Spleen (tissue), 11 donors: ENCODE measurements around the gene SOWAHB. TPM values are rescaled to one million over a fixed set of nuclear protein-coding genes. Genes with fewer than 3 reads are reported as not detected.
"Not testable (repeated sequence)": the region's sequence is repeated elsewhere in the genome, so short reads cannot be mapped to it uniquely, and the experiment has no call there.

Source experiments
- DNase-seq: peaks from one replicate; pipeline ENCODE4 v3.0.0-alpha.2; 2020
- H3K27ac ChIP-seq, 8 donors: fragments of 200-600 bp; sonication (generic) in 7 of 8; 1 replicate in 4 of 8; 2 replicates in 4 of 8; pipeline versions ENCODE4 v1.5.0 to v1.8.0; 2016 to 2021; ENCODE audit warnings: inconsistent platforms in 4 of 8, mild to moderate bottlenecking in 4 of 8, moderate library complexity in 1 of 8
- H3K27me3 ChIP-seq, 7 donors: fragments of 200-600 bp; sonication (generic) in 6 of 7; replicated peaks in 1 of 7; 1 replicate in 4 of 7; 2 replicates in 3 of 7; pipeline versions ENCODE4 v1.5.0 to v1.8.0; 2016 to 2021; ENCODE audit warnings: inconsistent platforms in 3 of 7, mild to moderate bottlenecking in 1 of 7
- H3K36me3 ChIP-seq, 6 donors: fragments of 200-600 bp; sonication (generic) in 5 of 6; 1 replicate in 4 of 6; 2 replicates in 2 of 6; pipeline versions ENCODE4 v1.5.0 to v1.8.0; 2016 to 2021; ENCODE audit warnings: inconsistent platforms in 2 of 6
- H3K4me1 ChIP-seq, 6 donors: fragments of 200-600 bp; sonication (generic) in 5 of 6; 1 replicate in 3 of 6; 2 replicates in 3 of 6; pipeline versions ENCODE4 v1.5.0 to v1.8.0; 2016 to 2021; ENCODE audit warnings: inconsistent platforms in 3 of 6
- H3K4me3 ChIP-seq, 8 donors: fragments of 200-600 bp; sonication (generic) in 7 of 8; 1 replicate in 4 of 8; 2 replicates in 4 of 8; pipeline versions ENCODE4 v1.5.0 to v1.8.0; 2016 to 2021; ENCODE audit warnings: inconsistent platforms in 4 of 8, mild to moderate bottlenecking in 4 of 8, moderate library complexity in 2 of 8
- H3K9me3 ChIP-seq, 8 donors: fragments of 200-600 bp; sonication (generic) in 7 of 8; 1 replicate in 4 of 8; 2 replicates in 4 of 8; pipeline versions ENCODE4 v1.5.0 to v1.8.0; 2016 to 2021; ENCODE audit warnings: inconsistent platforms in 4 of 8
- POLR2A ChIP-seq, 3 donors: fragments of 450-650 bp; IDR thresholded peaks; one replicate each; pipeline ENCODE4 v1.5.1; 2017; ENCODE audit warnings: antibody characterized with exemption in 3 of 3, mild to moderate bottlenecking in 1 of 3
- POLR2AphosphoS5 ChIP-seq, 3 donors: sonication (generic); formaldehyde crosslinking; IDR thresholded peaks; one replicate each; pipeline ENCODE4 v1.5.1; 2017; ENCODE audit warnings: antibody characterized with exemption in 3 of 3
- WGBS, 5 donors: extraction: QIAGEN DNeasy Blood & Tissue Kit in 3 of 5; methylation state at CpG; one replicate each; pipeline versions ENCODE4 v1.1.5 to v1.1.7; 2013 to 2018; 5-methylcytosine and 5-hydroxymethylcytosine counted together
- intact Hi-C: fragments of 100-400 bp; cut with DNase I; formaldehyde crosslinking; loops from one replicate; pipeline ENCODE4 v1.15.0; 2023; ENCODE audit warnings: low total_unique reads
- polyA plus RNA-seq, 3 donors: library from polyadenylated mRNA; stranded (reverse); fragments of 200-250 nt; gene quantifications; one replicate each; pipeline ENCODE4 v1.2.1, GENCODE V29; 2013
- total RNA-seq, 7 donors: library from RNA; depleted of rRNA in 3 of 7; stranded (reverse); fragments of >200 nt in 3 of 7; fragmentation: NEBNext Ultra II Directional in 4 of 7; extraction: Animal tissue kit (Norgen Biotek cat#: 25700) in 4 of 7; gene quantifications; one replicate each; pipeline versions ENCODE4 v1.1.0 to v1.2.1, GENCODE V29; 2016 to 2021
- TF ChIP-seq, protein P1 (sequence below), 11 experiments: fragments of 200-600 bp in 7 of 11; fragments of 450-650 bp in 4 of 11; sonication (generic) in 4 of 11; IDR thresholded peaks in 8 of 11; conservative IDR thresholded peaks in 3 of 11; 1 replicate in 7 of 11; 2 replicates in 4 of 11; pipeline versions ENCODE4 v1.4.0 to v1.8.0; 2016 to 2021; ENCODE audit warnings: antibody characterized with exemption in 11 of 11, inconsistent platforms in 4 of 11, mild to moderate bottlenecking in 1 of 11
- donor health status: healthy with polysubstance abuse.
- donor health status: DM: no; HTN: no; CAD: no; lungs with moderate emphysema.
- donor health status: DM: no; HTN: no; CAD: no.
- donor health status: Bipolar disorder and iron deficiency.
- donor health status: healthy.
- donor health status: DM: no; HTN: no; CAD: no.
- donor health status: DM: yes; HTN: yes; CAD: no.

Gene SOWAHB
- total and polyA plus RNA-seq, 10 donors = 0.09 to 0.20 (median 0.19) TPM; not detected in 7

GRCh38 chr4:76872556-76872955, 25.4 kb downstream of the SOWAHB start:
- no peaks in the 10 kb centered on the region for H3K36me3 ChIP-seq
- intact Hi-C loops = no loop called here
- DNase-seq = no peak
- TF ChIP-seq POLR2AphosphoS5 (IDR thresholded peaks at IDR 0.05) (no peak), POLR2A (IDR thresholded peaks at IDR 0.05) (no peak)
- TF ChIP-seq, protein P1, sequence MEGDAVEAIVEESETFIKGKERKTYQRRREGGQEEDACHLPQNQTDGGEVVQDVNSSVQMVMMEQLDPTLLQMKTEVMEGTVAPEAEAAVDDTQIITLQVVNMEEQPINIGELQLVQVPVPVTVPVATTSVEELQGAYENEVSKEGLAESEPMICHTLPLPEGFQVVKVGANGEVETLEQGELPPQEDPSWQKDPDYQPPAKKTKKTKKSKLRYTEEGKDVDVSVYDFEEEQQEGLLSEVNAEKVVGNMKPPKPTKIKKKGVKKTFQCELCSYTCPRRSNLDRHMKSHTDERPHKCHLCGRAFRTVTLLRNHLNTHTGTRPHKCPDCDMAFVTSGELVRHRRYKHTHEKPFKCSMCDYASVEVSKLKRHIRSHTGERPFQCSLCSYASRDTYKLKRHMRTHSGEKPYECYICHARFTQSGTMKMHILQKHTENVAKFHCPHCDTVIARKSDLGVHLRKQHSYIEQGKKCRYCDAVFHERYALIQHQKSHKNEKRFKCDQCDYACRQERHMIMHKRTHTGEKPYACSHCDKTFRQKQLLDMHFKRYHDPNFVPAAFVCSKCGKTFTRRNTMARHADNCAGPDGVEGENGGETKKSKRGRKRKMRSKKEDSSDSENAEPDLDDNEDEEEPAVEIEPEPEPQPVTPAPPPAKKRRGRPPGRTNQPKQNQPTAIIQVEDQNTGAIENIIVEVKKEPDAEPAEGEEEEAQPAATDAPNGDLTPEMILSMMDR (IDR thresholded peaks at IDR 0.05 in 8 of 11, conservative IDR thresholded peaks at IDR 0.05 in 3 of 11) = no peak
- no peaks in the 10 kb centered on the region for H3K4me1 ChIP-seq
- no peak overlapping the region for H3K4me3 ChIP-seq
- H3K9me3 ChIP-seq = no peaks in the 10 kb centered on the region
- H3K27me3 ChIP-seq = peaks cover 0 to 4% (median 0%) of the 10 kb centered on the region in 7 donors
- no peak overlapping the region for H3K27ac ChIP-seq

DNA sequence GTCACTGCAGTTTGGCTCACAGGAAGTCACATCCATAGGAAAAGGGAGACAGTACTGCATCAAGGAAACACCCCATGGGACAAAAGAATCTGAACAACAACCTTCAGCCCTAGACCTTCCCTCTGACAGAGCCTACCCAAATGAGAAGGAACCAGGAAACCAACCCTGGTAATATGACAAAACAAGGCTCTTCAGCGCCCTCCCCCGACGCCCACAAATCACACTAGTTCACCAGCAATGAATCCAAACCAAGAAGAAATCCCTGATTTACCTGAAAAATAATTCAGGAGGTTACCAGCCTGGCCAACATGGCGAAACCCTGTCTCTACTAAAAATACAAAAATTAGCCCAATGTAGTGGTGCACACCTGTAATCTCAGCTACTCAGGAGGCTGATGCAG, 29.2 kb downstream of the SOWAHB start:
- H3K9me3 ChIP-seq, H3K4me3 ChIP-seq, DNase-seq, intact Hi-C loops, H3K36me3 ChIP-seq, H3K27me3 ChIP-seq, H3K4me1 ChIP-seq, H3K27ac ChIP-seq: not testable (repeated sequence)
- 87 to 94% (median 92%) methylated on average over 4 of the region's 4 CpGs for WGBS, 5 donors

- Histone ChIP-seq H3K27ac (no peak overlapping the region), H3K4me3 (no peak overlapping the region), H3K4me1 (no peaks in the 10 kb centered on the region), H3K36me3 (no peaks in the 10 kb centered on the region), H3K27me3 (peaks cover 0 to 7% (median 0%) of the 10 kb centered on the region in 7 donors), H3K9me3 (no peaks in the 10 kb centered on the region)
- TF ChIP-seq POLR2AphosphoS5 (IDR thresholded peaks at IDR 0.05) = no peak
- no peak for DNase-seq
- WGBS, 5 donors = 72 to 77% (median 73%) methylated on average over 16 of the region's 16 CpGs
- intact Hi-C loops = no loop called here
Observed at GRCh38 chr4:76867880-76868655, 29.9 kb downstream of the SOWAHB start.

- 88 to 94% (median 90%) methylated on average over 7 of the region's 7 CpGs for WGBS, 5 donors
- Histone ChIP-seq H3K27ac (no peak overlapping the region), H3K4me1 (no peaks in the 10 kb centered on the region), H3K36me3 (no peaks in the 10 kb centered on the region), H3K4me3 (no peak overlapping the region), H3K9me3 (no peaks in the 10 kb centered on the region), H3K27me3 (peaks cover 0 to 7% (median 0%) of the 10 kb centered on the region in 7 donors)
- TF ChIP-seq, protein P1 (IDR thresholded peaks at IDR 0.05 in 8 of 11, conservative IDR thresholded peaks at IDR 0.05 in 3 of 11) = no peak
- TF ChIP-seq POLR2A (IDR thresholded peaks at IDR 0.05) (no peak), POLR2AphosphoS5 (IDR thresholded peaks at IDR 0.05) (no peak)
- intact Hi-C loops = no loop called here
- no peak for DNase-seq
Observed at GRCh38 chr4:76867377-76867776, 30.6 kb downstream of the SOWAHB start.

- no peak for DNase-seq
- H3K4me1 ChIP-seq = no peaks in the 10 kb centered on the region
- H3K27me3 ChIP-seq = peaks cover 0 to 7% (median 0%) of the 10 kb centered on the region in 7 donors
- TF ChIP-seq POLR2AphosphoS5 (IDR thresholded peaks at IDR 0.05) (no peak), POLR2A (IDR thresholded peaks at IDR 0.05) (no peak)
- TF ChIP-seq, protein P1 (IDR thresholded peaks at IDR 0.05 in 8 of 11, conservative IDR thresholded peaks at IDR 0.05 in 3 of 11) = no peak
- intact Hi-C loops = no loop called here
- no peaks in the 10 kb centered on the region for H3K36me3 ChIP-seq
- WGBS, 5 donors = 83 to 92% (median 86%) methylated on average over 6 to 9 of the region's 9 CpGs
- no peak overlapping the region for H3K27ac ChIP-seq
- H3K9me3 ChIP-seq = no peaks in the 10 kb centered on the region
- H3K4me3 ChIP-seq = no peak overlapping the region
Observed at GRCh38 chr4:76866641-76867040, 31.3 kb downstream of the SOWAHB start.
